HL-60 (cell line): ENCODE results near the gene PAK4.
A peak's percentile ranks its signal among the peaks of the same experiment; 100 is the strongest.
"Not testable (repeated sequence)": the region's sequence is repeated elsewhere in the genome, so short reads cannot be mapped to it uniquely, and the experiment has no call there.

ENCODE experiments used
- DNase-seq, 2 experiments: peaks; one replicate each; pipeline ENCODE4 v3.0.0-alpha.2; 2010 to 2020; ENCODE audit warnings: low read depth in 1 of 2, low spot score in 1 of 2
- H3K27ac ChIP-seq: fragments of 250-450 bp; sonication (Bioruptor Pico); replicated peaks from 2 replicates; pipeline ENCODE4 v1.5.1; 2020; ENCODE audit warnings: mild to moderate bottlenecking, moderate library complexity
- H3K27me3 ChIP-seq: fragments of 250-450 bp; sonication (Bioruptor Pico); 2 replicates; pipeline ENCODE4 v1.5.1; 2021; ENCODE audit warnings: mild to moderate bottlenecking, moderate library complexity; ENCODE audit not compliant: insufficient read depth, poor library complexity, severe bottlenecking
- H3K4me3 ChIP-seq: replicated peaks from 2 replicates; pipeline ENCODE4 v1.5.1; 2011; ENCODE audit warnings: mild to moderate bottlenecking, control low read depth, low read length; ENCODE audit not compliant: insufficient read depth
- CTCF ChIP-seq: IDR thresholded peaks from one replicate; pipeline ENCODE4 v1.5.1; 2011; ENCODE audit warnings: low read length, control low read depth, inconsistent platforms; ENCODE audit not compliant: insufficient read depth
- GABPA ChIP-seq: IDR thresholded peaks from 2 replicates; pipeline ENCODE4 v1.6.1; 2012; ENCODE audit warnings: low read depth
- POLR2AphosphoS5 ChIP-seq: IDR thresholded peaks from 2 replicates; pipeline ENCODE4 v1.6.1; 2012; ENCODE audit warnings: low read depth
- SPI1 ChIP-seq: IDR thresholded peaks from 2 replicates; pipeline ENCODE4 v1.6.1; 2012; ENCODE audit warnings: low read depth, mild to moderate bottlenecking, borderline replicate concordance
- TF ChIP-seq, protein P1 (sequence below): IDR thresholded peaks from 2 replicates; pipeline ENCODE4 v1.6.1; 2012; ENCODE audit warnings: low read depth; ENCODE audit not compliant: insufficient replicate concordance

Gene PAK4

GRCh38 chr19:39142630-39143029 is 17.0 kb downstream of the PAK4 start:
- peak in 1 of 2 experiments; percentile 46 for DNase-seq
- Histone ChIP-seq H3K27me3 (no peaks in the 10 kb centered on the region), H3K4me3 (no peak overlapping the region), H3K27ac (no peak overlapping the region)
- TF ChIP-seq POLR2AphosphoS5 (no peak), SPI1 (peak; percentile 88), CTCF (no peak), GABPA (no peak)
- TF ChIP-seq, protein P1, sequence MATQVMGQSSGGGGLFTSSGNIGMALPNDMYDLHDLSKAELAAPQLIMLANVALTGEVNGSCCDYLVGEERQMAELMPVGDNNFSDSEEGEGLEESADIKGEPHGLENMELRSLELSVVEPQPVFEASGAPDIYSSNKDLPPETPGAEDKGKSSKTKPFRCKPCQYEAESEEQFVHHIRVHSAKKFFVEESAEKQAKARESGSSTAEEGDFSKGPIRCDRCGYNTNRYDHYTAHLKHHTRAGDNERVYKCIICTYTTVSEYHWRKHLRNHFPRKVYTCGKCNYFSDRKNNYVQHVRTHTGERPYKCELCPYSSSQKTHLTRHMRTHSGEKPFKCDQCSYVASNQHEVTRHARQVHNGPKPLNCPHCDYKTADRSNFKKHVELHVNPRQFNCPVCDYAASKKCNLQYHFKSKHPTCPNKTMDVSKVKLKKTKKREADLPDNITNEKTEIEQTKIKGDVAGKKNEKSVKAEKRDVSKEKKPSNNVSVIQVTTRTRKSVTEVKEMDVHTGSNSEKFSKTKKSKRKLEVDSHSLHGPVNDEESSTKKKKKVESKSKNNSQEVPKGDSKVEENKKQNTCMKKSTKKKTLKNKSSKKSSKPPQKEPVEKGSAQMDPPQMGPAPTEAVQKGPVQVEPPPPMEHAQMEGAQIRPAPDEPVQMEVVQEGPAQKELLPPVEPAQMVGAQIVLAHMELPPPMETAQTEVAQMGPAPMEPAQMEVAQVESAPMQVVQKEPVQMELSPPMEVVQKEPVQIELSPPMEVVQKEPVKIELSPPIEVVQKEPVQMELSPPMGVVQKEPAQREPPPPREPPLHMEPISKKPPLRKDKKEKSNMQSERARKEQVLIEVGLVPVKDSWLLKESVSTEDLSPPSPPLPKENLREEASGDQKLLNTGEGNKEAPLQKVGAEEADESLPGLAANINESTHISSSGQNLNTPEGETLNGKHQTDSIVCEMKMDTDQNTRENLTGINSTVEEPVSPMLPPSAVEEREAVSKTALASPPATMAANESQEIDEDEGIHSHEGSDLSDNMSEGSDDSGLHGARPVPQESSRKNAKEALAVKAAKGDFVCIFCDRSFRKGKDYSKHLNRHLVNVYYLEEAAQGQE = no peak

- H3K27ac ChIP-seq, H3K4me3 ChIP-seq, DNase-seq, H3K27me3 ChIP-seq: not testable (repeated sequence)
Measured at GRCh38 chr19:39143757-39144289, 18.2 kb downstream of the PAK4 start.

GRCh38 chr19:39144290-39145071 is 18.9 kb downstream of the PAK4 start:
- H3K27me3 ChIP-seq = no peaks in the 10 kb centered on the region
- TF ChIP-seq, protein P1 = no peak
- TF ChIP-seq GABPA (no peak), CTCF (no peak), SPI1 (no peak), POLR2AphosphoS5 (no peak)
- no peak overlapping the region for H3K27ac ChIP-seq
- H3K4me3 ChIP-seq = no peak overlapping the region
- peak in 1 of 2 experiments; percentile 9 for DNase-seq

DNA sequence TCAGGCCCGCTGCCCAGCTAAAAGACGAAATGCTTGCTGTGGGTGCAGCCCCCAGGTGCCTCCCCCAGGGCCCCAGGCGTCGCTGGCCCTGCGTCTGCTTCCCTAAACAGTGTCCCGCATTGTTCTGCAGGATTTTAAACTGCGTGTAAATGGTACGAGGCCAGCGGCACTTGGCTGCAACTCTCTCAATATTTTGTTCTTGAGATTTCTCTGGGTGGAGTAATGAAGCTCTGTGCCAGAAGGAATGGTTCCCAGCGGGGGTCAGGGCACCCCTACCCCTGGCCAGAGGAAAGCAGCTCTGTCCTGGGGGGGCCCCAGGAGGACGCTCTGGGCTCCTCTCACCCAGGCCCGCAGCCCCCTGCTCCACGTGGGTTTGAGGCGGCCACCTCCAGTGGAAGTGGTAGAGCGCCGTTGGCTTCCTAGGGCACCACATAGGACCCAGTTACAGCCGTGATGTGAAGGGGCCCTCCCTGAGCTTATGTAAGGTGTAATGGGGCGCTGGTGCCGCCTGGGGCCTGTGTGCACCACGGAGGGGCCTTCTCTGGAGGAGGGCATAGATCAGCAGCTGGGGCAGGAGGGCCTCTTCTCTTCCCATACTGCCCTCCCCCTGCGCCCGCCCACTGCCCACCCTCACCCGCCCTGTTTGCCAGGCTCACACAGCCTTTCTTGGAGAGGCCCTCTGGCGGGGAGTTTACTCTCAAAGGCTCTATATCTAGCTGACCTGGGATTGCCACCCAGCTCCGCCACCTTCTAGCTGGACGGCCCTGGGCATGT is 19.8 kb downstream of the PAK4 start:
- Histone ChIP-seq H3K27me3 (no peaks in the 10 kb centered on the region), H3K27ac (no peak overlapping the region), H3K4me3 (no peak overlapping the region)
- TF ChIP-seq SPI1 = 0 out of 2 replicates have a peak, but pooled peaks have one; percentile 2
- no peak for TF ChIP-seq GABPA
- DNase-seq = peak in 1 of 2 experiments; percentile 5
